Measurements from ENCODE around the gene CDC42BPB.

- TF ChIP-seq CTCF (IDR thresholded peaks at IDR 0.05), result no peak
- TF ChIP-seq EZH2 (IDR thresholded peaks at IDR 0.05), result no peak
- TF ChIP-seq EZH2phosphoT487 (IDR thresholded peaks at IDR 0.05), result no peak
These were observed 48.5 kb downstream of the CDC42BPB start for GRCh38 chr14:103008768-103009357.

All from neural progenitor cell (in vitro differentiated cells).